GM18867 (cell line): ENCODE results near the gene AP1S3.
A peak's percentile ranks its signal among the peaks of the same experiment; 100 is the strongest.
"Not testable (repeated sequence)": the region's sequence is repeated elsewhere in the genome, so short reads cannot be mapped to it uniquely, and the experiment has no call there.

Experiments used
- ATAC-seq: cut with Tn5 transposase; IDR thresholded peaks from one replicate; pipeline ENCODE4 v1.9.1; 2021; ENCODE audit warnings: mild to moderate bottlenecking, moderate library complexity; ENCODE audit not compliant: unreplicated experiment

Gene AP1S3

DNA sequence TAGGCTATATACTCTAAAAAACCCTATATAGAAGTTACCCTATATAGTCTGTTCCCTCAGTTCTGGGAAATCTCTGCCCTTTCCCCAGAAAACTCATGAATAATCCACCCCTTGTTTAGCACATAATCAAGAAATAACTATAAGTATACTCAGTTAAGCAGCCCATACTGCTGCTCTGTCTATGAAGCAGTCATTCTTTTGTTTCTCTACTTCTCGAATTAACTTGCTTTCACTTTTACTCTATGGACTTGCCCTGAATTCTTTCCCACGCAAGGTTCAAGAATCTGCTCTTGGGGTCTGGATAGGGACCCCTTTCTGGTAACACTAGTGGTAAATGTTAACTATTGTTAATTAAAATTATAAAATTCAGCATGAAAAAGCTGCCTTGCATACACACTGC, 17.4 kb upstream of the AP1S3 start:
- peak; percentile 66 for ATAC-seq

GRCh38 chr2:223853425-223853837, 16.0 kb upstream of the AP1S3 start:
- no peak for ATAC-seq

DNA sequence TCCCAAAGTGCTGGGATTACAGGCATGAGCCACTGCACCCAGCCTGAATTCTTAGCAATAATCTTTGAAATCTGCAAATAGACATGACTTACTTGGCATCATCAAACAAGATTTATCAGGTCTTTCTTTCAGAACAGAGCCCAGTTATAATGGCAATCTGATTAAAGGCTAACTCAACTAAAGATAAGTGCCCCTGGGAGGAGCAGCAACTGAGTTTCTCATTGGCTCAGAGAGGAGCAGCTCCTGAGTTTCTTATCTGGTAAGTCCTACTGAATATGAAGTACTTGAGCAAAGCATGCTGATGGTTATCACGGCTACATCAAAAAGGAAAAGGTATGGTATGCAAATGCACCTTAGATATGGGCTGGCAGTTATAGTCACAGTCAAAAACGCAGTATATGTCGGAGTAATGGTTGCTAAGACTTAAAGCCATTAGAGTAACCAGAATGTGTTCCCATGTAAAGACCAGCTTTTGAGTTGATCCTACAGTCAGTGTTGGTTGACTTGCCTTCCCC, 15.0 kb upstream of the AP1S3 start:
- ATAC-seq: no peak

GRCh38 chr2:223847410-223847809, 10.0 kb upstream of the AP1S3 start:
- ATAC-seq: no peak

DNA sequence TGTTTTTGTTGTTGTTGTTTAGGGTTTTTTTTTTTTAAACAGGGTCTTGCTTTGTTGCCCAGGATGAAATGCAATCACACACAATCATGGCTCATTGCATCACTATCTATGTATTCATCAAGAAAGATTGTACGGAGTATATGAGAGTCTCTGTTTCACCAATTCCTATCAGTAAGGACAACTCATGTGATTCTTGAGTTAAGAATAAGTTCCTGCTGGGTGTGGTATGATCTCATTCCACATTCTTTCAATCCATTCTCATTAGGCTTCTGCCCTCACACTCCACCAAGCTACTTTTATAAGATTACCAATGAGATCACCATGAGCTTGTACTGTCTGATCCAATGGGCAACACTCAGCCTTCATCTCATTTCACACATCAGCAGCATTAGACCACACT, 9.1 kb upstream of the AP1S3 start:
- ATAC-seq: no peak

- peak; percentile 22 for ATAC-seq
Observed at GRCh38 chr2:223841436-223842190, 4.2 kb upstream of the AP1S3 start.

GRCh38 chr2:223835701-223836532, 1.5 kb downstream of the AP1S3 start:
- ATAC-seq: peak; percentile 63

DNA sequence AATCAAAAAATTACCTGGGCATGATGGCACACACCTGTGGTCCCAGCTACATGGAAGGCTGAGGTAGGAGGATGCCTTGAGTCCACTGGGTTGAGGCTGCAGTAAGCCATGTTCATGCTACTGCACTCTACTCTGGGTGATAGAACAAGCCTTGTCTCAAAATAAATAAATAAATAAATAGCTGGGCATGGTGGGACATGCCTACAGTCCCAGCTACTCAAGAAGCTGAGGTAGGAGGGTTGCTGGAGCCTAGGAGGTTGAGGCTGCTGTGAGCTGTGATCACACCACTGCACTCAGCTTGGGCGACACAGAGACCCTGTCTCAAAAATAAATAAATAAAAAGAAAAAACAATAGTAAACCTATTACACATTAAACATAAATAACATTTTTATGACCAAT, 3.0 kb downstream of the AP1S3 start:
- no peak for ATAC-seq

- ATAC-seq: no peak
Observed at GRCh38 chr2:223832241-223832903, 5.0 kb downstream of the AP1S3 start.

GRCh38 chr2:223829128-223829527, 8.3 kb downstream of the AP1S3 start:
- ATAC-seq: no peak

- ATAC-seq: no peak
Observed at GRCh38 chr2:223828314-223828713, 9.1 kb downstream of the AP1S3 start.

- ATAC-seq: no peak
Observed at GRCh38 chr2:223826995-223827394, 10.4 kb downstream of the AP1S3 start.

GRCh38 chr2:223824301-223824700, 13.1 kb downstream of the AP1S3 start:
- ATAC-seq: no peak

GRCh38 chr2:223822818-223823217, 14.6 kb downstream of the AP1S3 start:
- peak; percentile 73 for ATAC-seq

DNA sequence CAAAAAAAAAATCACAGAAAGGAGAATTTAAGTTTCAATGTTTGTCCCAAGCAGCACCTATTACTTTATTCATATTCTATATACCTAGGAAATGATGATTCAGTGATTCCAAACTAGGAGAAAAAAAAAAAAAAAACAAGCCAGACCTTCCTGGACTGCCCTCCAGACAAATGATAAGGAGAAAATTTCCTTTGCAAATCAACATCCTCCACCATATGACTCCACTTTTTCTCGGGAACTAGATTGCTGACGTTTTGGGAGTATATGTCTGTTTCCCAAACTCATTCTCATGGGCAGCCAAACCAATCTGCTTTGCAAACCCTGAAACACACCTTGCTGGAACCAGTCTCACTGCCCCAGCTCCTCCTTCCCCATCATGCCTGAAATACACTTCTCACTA, 16.8 kb downstream of the AP1S3 start:
- no peak for ATAC-seq

DNA sequence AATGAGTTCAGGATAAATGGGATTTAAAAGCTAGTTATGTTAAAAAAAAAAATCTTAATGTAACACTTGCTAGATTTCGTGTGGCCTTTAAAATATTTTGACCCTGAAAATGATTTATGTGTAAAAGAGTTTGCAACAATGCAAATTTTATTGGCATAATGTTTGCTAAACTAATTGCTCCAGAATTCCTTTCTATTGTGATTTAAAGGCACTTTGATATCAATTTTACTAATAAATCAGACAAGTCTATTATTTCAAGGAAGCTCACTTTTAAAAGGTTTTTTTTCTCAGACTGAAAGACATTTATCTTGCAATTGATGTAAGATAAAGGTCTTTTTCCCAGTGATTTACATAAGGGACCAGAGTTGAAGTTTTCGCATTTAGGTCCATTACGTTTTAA, 17.5 kb downstream of the AP1S3 start:
- ATAC-seq: no peak

- no peak for ATAC-seq
Observed at GRCh38 chr2:223815884-223816570, 21.4 kb downstream of the AP1S3 start.

GRCh38 chr2:223815186-223815883, 22.0 kb downstream of the AP1S3 start:
- no peak for ATAC-seq

GRCh38 chr2:223814764-223815163, 22.6 kb downstream of the AP1S3 start:
- ATAC-seq: not testable (repeated sequence)

- ATAC-seq: no peak
Observed at GRCh38 chr2:223813329-223813728, 24.1 kb downstream of the AP1S3 start.
